ENCODE data around the gene FANCG.
A peak's percentile ranks its signal among the peaks of the same experiment; 100 is the strongest.

Gene FANCG

GRCh38 chr9:35110327-35110761 lies 30.6 kb upstream of the FANCG start:
- H3K27ac ChIP-seq (ENCODE audit: poor library complexity, severe bottlenecking): peak overlapping the region; percentile 94
- peak overlapping the region; percentile 74 for H3K4me3 ChIP-seq (ENCODE audit: severe bottlenecking)
- H3K36me3 ChIP-seq (ENCODE audit: low read depth): peaks cover 34% of the 10 kb centered on the region
- DNase-seq (ENCODE audit: low spot score) (peak; percentile 85), ATAC-seq (ENCODE audit: low read depth) (peak; percentile 20)
- TF ChIP-seq CTCF (IDR thresholded peaks at IDR 0.05; ENCODE audit: poor library complexity, severe bottlenecking): no peak
- no peaks in the 10 kb centered on the region for H3K9me3 ChIP-seq (ENCODE audit: severe bottlenecking)
- peaks cover 23% of the 10 kb centered on the region for H3K4me1 ChIP-seq (ENCODE audit: insufficient read depth, poor library complexity, severe bottlenecking)
- no peaks in the 10 kb centered on the region for H3K27me3 ChIP-seq (ENCODE audit: insufficient read depth, poor library complexity, severe bottlenecking)

GRCh38 chr9:35108946-35109575 lies 29.3 kb upstream of the FANCG start:
- DNase-seq (ENCODE audit: low spot score) (no peak), ATAC-seq (ENCODE audit: low read depth) (no peak)
- Histone ChIP-seq H3K36me3 (ENCODE audit: low read depth) (peaks cover 42% of the 10 kb centered on the region), H3K4me1 (ENCODE audit: insufficient read depth, poor library complexity, severe bottlenecking) (peaks cover 23% of the 10 kb centered on the region), H3K9me3 (ENCODE audit: severe bottlenecking) (no peaks in the 10 kb centered on the region), H3K27ac (ENCODE audit: poor library complexity, severe bottlenecking) (peak overlapping the region; percentile 94), H3K27me3 (ENCODE audit: insufficient read depth, poor library complexity, severe bottlenecking) (no peaks in the 10 kb centered on the region), H3K4me3 (ENCODE audit: severe bottlenecking) (no peak overlapping the region)
- TF ChIP-seq CTCF (IDR thresholded peaks at IDR 0.05; ENCODE audit: poor library complexity, severe bottlenecking): no peak

GRCh38 chr9:35108461-35108860 lies 28.7 kb upstream of the FANCG start:
- H3K4me3 ChIP-seq (ENCODE audit: severe bottlenecking): no peak overlapping the region
- no peak for ATAC-seq (ENCODE audit: low read depth)
- H3K9me3 ChIP-seq (ENCODE audit: severe bottlenecking): no peaks in the 10 kb centered on the region
- no peak overlapping the region for H3K27ac ChIP-seq (ENCODE audit: poor library complexity, severe bottlenecking)
- peaks cover 19% of the 10 kb centered on the region for H3K4me1 ChIP-seq (ENCODE audit: insufficient read depth, poor library complexity, severe bottlenecking)
- peaks cover 42% of the 10 kb centered on the region for H3K36me3 ChIP-seq (ENCODE audit: low read depth)
- H3K27me3 ChIP-seq (ENCODE audit: insufficient read depth, poor library complexity, severe bottlenecking): no peaks in the 10 kb centered on the region
- no peak for TF ChIP-seq CTCF (IDR thresholded peaks at IDR 0.05; ENCODE audit: poor library complexity, severe bottlenecking)
- no peak for DNase-seq (ENCODE audit: low spot score)

GRCh38 chr9:35107297-35108290 lies 27.9 kb upstream of the FANCG start:
- H3K36me3 ChIP-seq (ENCODE audit: low read depth): peaks cover 42% of the 10 kb centered on the region
- H3K9me3 ChIP-seq (ENCODE audit: severe bottlenecking): no peaks in the 10 kb centered on the region
- peaks cover 15% of the 10 kb centered on the region for H3K4me1 ChIP-seq (ENCODE audit: insufficient read depth, poor library complexity, severe bottlenecking)
- no peak overlapping the region for H3K4me3 ChIP-seq (ENCODE audit: severe bottlenecking)
- no peak overlapping the region for H3K27ac ChIP-seq (ENCODE audit: poor library complexity, severe bottlenecking)
- no peaks in the 10 kb centered on the region for H3K27me3 ChIP-seq (ENCODE audit: insufficient read depth, poor library complexity, severe bottlenecking)
- DNase-seq (ENCODE audit: low spot score) (no peak), ATAC-seq (ENCODE audit: low read depth) (no peak)
- no peak for TF ChIP-seq CTCF (IDR thresholded peaks at IDR 0.05; ENCODE audit: poor library complexity, severe bottlenecking)

Measured in RWPE2 (cell line).